Measurements from ENCODE around the gene PKIB.

DNA sequence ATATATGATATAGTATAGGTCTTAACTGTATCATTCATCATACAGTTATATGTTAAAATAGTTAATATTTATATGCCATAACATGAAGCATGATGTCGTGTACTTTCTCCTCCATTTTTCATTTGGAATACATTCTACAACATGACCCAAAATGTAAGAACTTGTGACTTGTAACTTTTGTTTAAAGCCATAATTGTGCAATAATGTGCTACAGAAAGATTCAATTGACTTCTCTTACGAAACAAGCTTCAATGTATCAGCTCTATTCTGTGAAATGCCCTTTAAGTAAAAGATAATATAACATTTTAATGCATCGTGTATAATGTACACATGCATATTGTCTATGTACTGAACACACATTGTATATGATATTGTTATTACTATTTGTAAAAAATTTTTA is 92.6 kb downstream of the PKIB start:
- TF ChIP-seq, protein P1, sequence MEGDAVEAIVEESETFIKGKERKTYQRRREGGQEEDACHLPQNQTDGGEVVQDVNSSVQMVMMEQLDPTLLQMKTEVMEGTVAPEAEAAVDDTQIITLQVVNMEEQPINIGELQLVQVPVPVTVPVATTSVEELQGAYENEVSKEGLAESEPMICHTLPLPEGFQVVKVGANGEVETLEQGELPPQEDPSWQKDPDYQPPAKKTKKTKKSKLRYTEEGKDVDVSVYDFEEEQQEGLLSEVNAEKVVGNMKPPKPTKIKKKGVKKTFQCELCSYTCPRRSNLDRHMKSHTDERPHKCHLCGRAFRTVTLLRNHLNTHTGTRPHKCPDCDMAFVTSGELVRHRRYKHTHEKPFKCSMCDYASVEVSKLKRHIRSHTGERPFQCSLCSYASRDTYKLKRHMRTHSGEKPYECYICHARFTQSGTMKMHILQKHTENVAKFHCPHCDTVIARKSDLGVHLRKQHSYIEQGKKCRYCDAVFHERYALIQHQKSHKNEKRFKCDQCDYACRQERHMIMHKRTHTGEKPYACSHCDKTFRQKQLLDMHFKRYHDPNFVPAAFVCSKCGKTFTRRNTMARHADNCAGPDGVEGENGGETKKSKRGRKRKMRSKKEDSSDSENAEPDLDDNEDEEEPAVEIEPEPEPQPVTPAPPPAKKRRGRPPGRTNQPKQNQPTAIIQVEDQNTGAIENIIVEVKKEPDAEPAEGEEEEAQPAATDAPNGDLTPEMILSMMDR (IDR thresholded peaks at IDR 0.05; ENCODE audit: insufficient read depth, low read depth, low read length): no peak
- no peak for TF ChIP-seq EZH2 (IDR thresholded peaks at IDR 0.05; ENCODE audit: insufficient read depth, low read length)

All from astrocyte (in vitro differentiated cells and primary cell).